WTC11 (cell line): ENCODE measurements around the gene FAM217A. TPM values are rescaled to one million over a fixed set of nuclear protein-coding genes. Genes with fewer than 3 reads are reported as not detected.

Source experiments
- ATAC-seq: fragments of 200-7000 bp; cut with Tn5 transposase; 2 replicates; pipeline ENCODE4 v1.10.0; 2021; ENCODE audit warnings: mild to moderate bottlenecking, moderate library complexity
- CTCF ChIA-PET: fragments of 300-600 bp; sonication (Branson Sonifier 250); formaldehyde crosslinking; loops from one replicate; lab custom pipeline; 2021; ENCODE audit warnings: antibody characterized with exemption; lab: Charles Lee
- POLR2A ChIA-PET: fragments of 350-600 bp; sonication (Branson Sonifier 250); formaldehyde crosslinking; loops from one replicate; lab custom pipeline; 2021; ENCODE audit warnings: antibody characterized with exemption; lab: Charles Lee
- DNase-seq: peaks from one replicate; pipeline ENCODE4 v3.0.0; 2021; ENCODE audit warnings: low spot score
- H3K27ac Mint-ChIP-seq: 2 replicates; pipeline ENCODE4 v1.8.0; 2021; ENCODE audit warnings: mixed read lengths
- H3K27me3 Mint-ChIP-seq: 2 replicates; pipeline ENCODE4 v1.8.0; 2021; ENCODE audit warnings: low read depth, mild to moderate bottlenecking, moderate library complexity, mixed read lengths
- H3K36me3 Mint-ChIP-seq: 2 replicates; pipeline ENCODE4 v1.8.0; 2021; ENCODE audit warnings: mixed read lengths
- H3K4me1 Mint-ChIP-seq: 2 replicates; pipeline ENCODE4 v1.8.0; 2022; ENCODE audit warnings: mixed read lengths
- H3K4me3 Mint-ChIP-seq: 2 replicates; pipeline ENCODE4 v1.8.0; 2021; ENCODE audit warnings: mild to moderate bottlenecking, moderate library complexity, mixed read lengths
- H3K9me3 Mint-ChIP-seq: 2 replicates; pipeline ENCODE4 v1.8.0; 2021; ENCODE audit warnings: mixed read lengths
- ATF2 ChIP-seq: sonication (generic); formaldehyde crosslinking; IDR thresholded peaks from 2 replicates; pipeline ENCODE4 v1.8.1; 2022; ENCODE audit warnings: low read depth, missing genetic modification reagents, borderline replicate concordance
- ATF3 ChIP-seq: sonication (generic); formaldehyde crosslinking; conservative IDR thresholded peaks from 2 replicates; pipeline ENCODE4 v1.8.1; 2022; ENCODE audit warnings: mild to moderate bottlenecking, missing genetic modification reagents
- CBFB ChIP-seq: sonication (generic); formaldehyde crosslinking; IDR thresholded peaks from 2 replicates; pipeline ENCODE4 v1.8.1; 2022; ENCODE audit warnings: mild to moderate bottlenecking, low read depth, missing genetic modification reagents
- FOXP1 ChIP-seq: sonication (generic); formaldehyde crosslinking; IDR thresholded peaks from 2 replicates; pipeline ENCODE4 v1.8.0; 2022; ENCODE audit warnings: missing genetic modification reagents, mild to moderate bottlenecking, moderate library complexity, borderline replicate concordance
- FOXP4 ChIP-seq: sonication (generic); formaldehyde crosslinking; IDR thresholded peaks from 2 replicates; pipeline ENCODE4 v1.8.0; 2022; ENCODE audit warnings: mild to moderate bottlenecking, missing genetic modification reagents
- GRHL2 ChIP-seq: fragments of 250-450 bp; sonication (Bioruptor Pico); IDR thresholded peaks from 2 replicates; pipeline ENCODE4 v1.8.0; 2022; ENCODE audit warnings: mild to moderate bottlenecking, moderate library complexity; ENCODE audit not compliant: insufficient replicate concordance, severe bottlenecking
- JAZF1 ChIP-seq: fragments of 250-450 bp; sonication (Bioruptor Pico); IDR thresholded peaks from 2 replicates; pipeline ENCODE4 v1.9.0; 2021; ENCODE audit warnings: moderate library complexity, mild to moderate bottlenecking, inconsistent platforms
- MAX ChIP-seq: sonication (generic); formaldehyde crosslinking; IDR thresholded peaks from 2 replicates; pipeline ENCODE4 v1.8.0; 2022; ENCODE audit warnings: mild to moderate bottlenecking, missing genetic modification reagents
- MXD4 ChIP-seq: fragments of 250-450 bp; sonication (Bioruptor Pico); IDR thresholded peaks from 2 replicates; pipeline ENCODE4 v1.8.0; 2021; ENCODE audit warnings: mild to moderate bottlenecking, moderate library complexity, borderline replicate concordance
- NR1H2 ChIP-seq: sonication (generic); formaldehyde crosslinking; IDR thresholded peaks from 2 replicates; pipeline ENCODE4 v1.9.0; 2021; ENCODE audit warnings: mild to moderate bottlenecking, moderate library complexity, missing genetic modification reagents
- PRRX2 ChIP-seq: fragments of 250-450 bp; sonication (Bioruptor Pico); IDR thresholded peaks from 2 replicates; pipeline ENCODE4 v1.8.0; 2021; ENCODE audit warnings: mild to moderate bottlenecking
- SMAD3 ChIP-seq: sonication (generic); formaldehyde crosslinking; IDR thresholded peaks from 2 replicates; pipeline ENCODE4 v1.8.0; 2022; ENCODE audit warnings: missing genetic modification reagents, mild to moderate bottlenecking, borderline replicate concordance
- SMAD4 ChIP-seq: sonication (generic); formaldehyde crosslinking; IDR thresholded peaks from 2 replicates; pipeline ENCODE4 v1.8.0; 2022; ENCODE audit warnings: mild to moderate bottlenecking, missing genetic modification reagents
- SOX15 ChIP-seq: fragments of 250-450 bp; sonication (Bioruptor Pico); IDR thresholded peaks from 2 replicates; pipeline ENCODE4 v1.9.0; 2021; ENCODE audit warnings: mild to moderate bottlenecking
- TCF7 ChIP-seq: sonication (generic); formaldehyde crosslinking; IDR thresholded peaks from 2 replicates; pipeline ENCODE4 v1.8.0; 2022; ENCODE audit warnings: mild to moderate bottlenecking, low read depth, missing genetic modification reagents, moderate library complexity
- ZNF121 ChIP-seq: sonication (generic); formaldehyde crosslinking; IDR thresholded peaks from 2 replicates; pipeline ENCODE4 v1.8.0; 2023; ENCODE audit warnings: missing genetic modification reagents
- ZNF396 ChIP-seq: fragments of 250-450 bp; sonication (Bioruptor Pico); IDR thresholded peaks from 2 replicates; pipeline ENCODE4 v1.8.0; 2021; ENCODE audit warnings: mild to moderate bottlenecking, moderate library complexity, borderline replicate concordance
- ZNF416 ChIP-seq: fragments of 250-450 bp; sonication (Bioruptor Pico); IDR thresholded peaks from 2 replicates; pipeline ENCODE4 v1.9.0; 2021; ENCODE audit warnings: mild to moderate bottlenecking, inconsistent platforms
- ZNF532 ChIP-seq: fragments of 250-450 bp; sonication (Bioruptor Pico); IDR thresholded peaks from 2 replicates; pipeline ENCODE4 v1.9.0; 2021; ENCODE audit warnings: mild to moderate bottlenecking, borderline replicate concordance
- ZNF671 ChIP-seq: fragments of 250-450 bp; sonication (Bioruptor Pico); IDR thresholded peaks from 2 replicates; pipeline ENCODE4 v1.8.0; 2021; ENCODE audit warnings: mild to moderate bottlenecking
- ZSCAN18 ChIP-seq: fragments of 250-450 bp; sonication (Bioruptor Pico); IDR thresholded peaks from 2 replicates; pipeline ENCODE4 v2.1.2; 2022; ENCODE audit warnings: mild to moderate bottlenecking, moderate library complexity
- total RNA-seq: library from RNA; stranded (reverse); gene quantifications from 3 replicates; pipeline ENCODE4 v1.2.3, GENCODE V29; 2021

The FAM217A gene
- total RNA-seq, 1 experiment from 2014 or later: not detected

GRCh38 chr6:4055420-4056041 is 23.4 kb downstream of the FAM217A start:
- no peaks in the 10 kb centered on the region for H3K27me3 Mint-ChIP-seq
- H3K4me1 Mint-ChIP-seq: peaks cover 3% of the 10 kb centered on the region; the same call in 1 of the 2 replicates
- no peak overlapping the region for H3K27ac Mint-ChIP-seq
- no peak for TF ChIP-seq MXD4
- TF ChIP-seq TCF7 (CRISPR knock-in tag): no peak
- TF ChIP-seq JAZF1 (CRISPR knock-in tag): no peak
- TF ChIP-seq ZNF532: no peak
- no peak for TF ChIP-seq ZSCAN18 (CRISPR knock-in tag)
- TF ChIP-seq ZNF416 (CRISPR knock-in tag): no peak
- TF ChIP-seq, all 79 proteins: peak for 0
- ATAC-seq (no peak), DNase-seq (no peak)
- ChIA-PET POLR2A (no interaction called here), CTCF (interaction anchor here (0.9 to 2.0 kb wide), 3 partner anchors 13 to 155 kb away, joined by 4 to 10 read pairs (median 7); no protein-coding TSS in a partner anchor)
- Mint-ChIP-seq H3K36me3 (peaks cover 77% of the 10 kb centered on the region), H3K4me3 (no peak overlapping the region), H3K9me3 (no peaks in the 10 kb centered on the region)

- H3K9me3 Mint-ChIP-seq: no peaks in the 10 kb centered on the region
- ATAC-seq (no peak), DNase-seq (no peak)
- H3K4me1 Mint-ChIP-seq: no peaks in the 10 kb centered on the region
- POLR2A ChIA-PET: no interaction called here
- no peaks in the 10 kb centered on the region for H3K27me3 Mint-ChIP-seq
- peaks cover 82% of the 10 kb centered on the region for H3K36me3 Mint-ChIP-seq
- no peak overlapping the region for H3K27ac Mint-ChIP-seq
- CTCF ChIA-PET: no interaction called here
- no peak overlapping the region for H3K4me3 Mint-ChIP-seq
- TF ChIP-seq JAZF1 (CRISPR knock-in tag) (no peak), ZNF671 (CRISPR knock-in tag) (no peak), CBFB (CRISPR knock-in tag) (no peak), PRRX2 (CRISPR knock-in tag) (no peak), MAX (CRISPR knock-in tag) (no peak), NR1H2 (CRISPR knock-in tag) (no peak), ATF2 (no peak), ZNF396 (CRISPR knock-in tag) (no peak), FOXP4 (CRISPR knock-in tag) (no peak), ZNF532 (no peak), SMAD4 (CRISPR knock-in tag) (no peak), ZNF121 (CRISPR knock-in tag) (no peak), SMAD3 (CRISPR knock-in tag) (no peak), SOX15 (no peak), ATF3 (CRISPR knock-in tag) (no peak), GRHL2 (CRISPR knock-in tag) (no peak), FOXP1 (CRISPR knock-in tag) (no peak)
Measured at GRCh38 chr6:4049246-4049645, 29.7 kb downstream of the FAM217A start.
